Body of pancreas (tissue), 4 donors: Measurements from ENCODE around the gene LRRC4.

Experiments used
- POLR2A ChIP-seq, 3 donors: fragments of 450-650 bp; IDR thresholded peaks; one replicate each; pipeline ENCODE4 v1.6.1; 2016; ENCODE audit warnings: antibody characterized with exemption in 3 of 3, mild to moderate bottlenecking in 2 of 3
- TF ChIP-seq, protein P1 (sequence below), 7 experiments: fragments of 450-650 bp in 4 of 7; fragments of 200-600 bp in 3 of 7; sonication (generic) in 3 of 7; IDR thresholded peaks; one replicate each; pipeline ENCODE4 v1.5.1; 2016 to 2019; ENCODE audit warnings: antibody characterized with exemption in 7 of 7

GRCh38 chr7:128008141-128008540 lies 23.1 kb downstream of the LRRC4 start:
- TF ChIP-seq, protein P1, sequence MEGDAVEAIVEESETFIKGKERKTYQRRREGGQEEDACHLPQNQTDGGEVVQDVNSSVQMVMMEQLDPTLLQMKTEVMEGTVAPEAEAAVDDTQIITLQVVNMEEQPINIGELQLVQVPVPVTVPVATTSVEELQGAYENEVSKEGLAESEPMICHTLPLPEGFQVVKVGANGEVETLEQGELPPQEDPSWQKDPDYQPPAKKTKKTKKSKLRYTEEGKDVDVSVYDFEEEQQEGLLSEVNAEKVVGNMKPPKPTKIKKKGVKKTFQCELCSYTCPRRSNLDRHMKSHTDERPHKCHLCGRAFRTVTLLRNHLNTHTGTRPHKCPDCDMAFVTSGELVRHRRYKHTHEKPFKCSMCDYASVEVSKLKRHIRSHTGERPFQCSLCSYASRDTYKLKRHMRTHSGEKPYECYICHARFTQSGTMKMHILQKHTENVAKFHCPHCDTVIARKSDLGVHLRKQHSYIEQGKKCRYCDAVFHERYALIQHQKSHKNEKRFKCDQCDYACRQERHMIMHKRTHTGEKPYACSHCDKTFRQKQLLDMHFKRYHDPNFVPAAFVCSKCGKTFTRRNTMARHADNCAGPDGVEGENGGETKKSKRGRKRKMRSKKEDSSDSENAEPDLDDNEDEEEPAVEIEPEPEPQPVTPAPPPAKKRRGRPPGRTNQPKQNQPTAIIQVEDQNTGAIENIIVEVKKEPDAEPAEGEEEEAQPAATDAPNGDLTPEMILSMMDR (IDR thresholded peaks at IDR 0.05): no peak
- TF ChIP-seq POLR2A (IDR thresholded peaks at IDR 0.05): no peak
